Activated CD4-positive, alpha-beta T cell treated with anti-CD3 and anti-CD28 coated beads, Interleukin-2, amount 50 U/mL, for 48 hours (primary cell): Measurements from ENCODE around the gene TMBIM6.
"Not testable (repeated sequence)": the region's sequence is repeated elsewhere in the genome, so short reads cannot be mapped to it uniquely, and the experiment has no call there.

Source experiments
- DNase-seq, 2 experiments: peaks; one replicate each; pipeline ENCODE4 v3.0.0-alpha.2; 2020

The TMBIM6 gene

GRCh38 chr12:49777800-49778748 lies 36.7 kb downstream of the TMBIM6 start:
- peak; percentile 85 to 86 for DNase-seq

- DNase-seq, result no peak
These were observed 38.2 kb downstream of the TMBIM6 start for GRCh38 chr12:49779581-49779980.

- not testable (repeated sequence) for DNase-seq
These were observed 39.6 kb downstream of the TMBIM6 start for GRCh38 chr12:49780914-49781313.

GRCh38 chr12:49783917-49784676 lies 42.7 kb downstream of the TMBIM6 start:
- DNase-seq, result no peak

GRCh38 chr12:49784756-49785409 lies 43.5 kb downstream of the TMBIM6 start:
- no peak for DNase-seq

- no peak for DNase-seq
These were observed 46.3 kb downstream of the TMBIM6 start for GRCh38 chr12:49787672-49788071.

GRCh38 chr12:49789992-49790391 lies 48.6 kb downstream of the TMBIM6 start:
- DNase-seq, result no peak

GRCh38 chr12:49790741-49791555 lies 49.6 kb downstream of the TMBIM6 start:
- DNase-seq, result no peak

GRCh38 chr12:49791700-49792099 lies 50.3 kb downstream of the TMBIM6 start:
- no peak for DNase-seq

GRCh38 chr12:49792181-49792970 lies 51.0 kb downstream of the TMBIM6 start:
- no peak for DNase-seq

- DNase-seq, result no peak
These were observed 51.7 kb downstream of the TMBIM6 start for GRCh38 chr12:49792976-49793580.

- no peak for DNase-seq
These were observed 52.3 kb downstream of the TMBIM6 start for GRCh38 chr12:49793620-49794019.

GRCh38 chr12:49794021-49794420 lies 52.7 kb downstream of the TMBIM6 start:
- no peak for DNase-seq

GRCh38 chr12:49794811-49795653 lies 53.7 kb downstream of the TMBIM6 start:
- no peak for DNase-seq

GRCh38 chr12:49795654-49796105 lies 54.3 kb downstream of the TMBIM6 start:
- no peak for DNase-seq

- DNase-seq, result no peak
These were observed 54.8 kb downstream of the TMBIM6 start for GRCh38 chr12:49796155-49796554.

- no peak for DNase-seq
These were observed 55.5 kb downstream of the TMBIM6 start for GRCh38 chr12:49796606-49797448.

- no peak for DNase-seq
These were observed 56.1 kb downstream of the TMBIM6 start for GRCh38 chr12:49797449-49797776.

- no peak for DNase-seq
These were observed 56.9 kb downstream of the TMBIM6 start for GRCh38 chr12:49798248-49798647.
